SIG-M5 treated with dmso at 0.1 percent for 504 hours (cell line): Measurements from ENCODE around the gene WIPF1.
"Not testable (repeated sequence)": the region's sequence is repeated elsewhere in the genome, so short reads cannot be mapped to it uniquely, and the experiment has no call there.

Source experiments
- DNase-seq: peaks from one replicate; lab custom pipeline; 2025; ENCODE audit not compliant: unreplicated experiment; lab: John Stamatoyannopoulos, UW

The WIPF1 gene

DNA sequence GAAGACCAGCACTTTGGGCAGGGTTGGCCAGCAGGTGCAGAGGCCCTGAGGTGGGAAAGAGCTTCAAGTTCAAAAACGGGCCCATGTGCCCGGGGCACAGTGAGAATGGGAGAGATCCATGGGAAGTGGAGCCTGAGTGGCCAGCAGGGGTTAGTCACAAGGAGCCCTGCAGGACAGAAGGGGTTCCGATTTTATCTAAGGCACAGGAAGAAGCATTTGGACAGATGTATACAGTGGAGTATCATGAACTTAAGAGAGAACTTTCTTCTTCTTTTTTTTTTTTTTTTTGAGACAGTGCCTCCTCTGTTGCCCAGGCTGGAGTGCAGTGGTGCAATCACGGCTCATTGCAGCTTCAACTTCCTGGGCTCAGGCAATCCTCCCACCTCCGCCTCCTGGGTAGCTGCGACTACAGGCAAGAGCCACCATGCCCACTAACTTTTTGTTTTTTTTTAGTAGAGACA lies 24.0 kb downstream of the WIPF1 start:
- DNase-seq = peak; percentile 55

DNA sequence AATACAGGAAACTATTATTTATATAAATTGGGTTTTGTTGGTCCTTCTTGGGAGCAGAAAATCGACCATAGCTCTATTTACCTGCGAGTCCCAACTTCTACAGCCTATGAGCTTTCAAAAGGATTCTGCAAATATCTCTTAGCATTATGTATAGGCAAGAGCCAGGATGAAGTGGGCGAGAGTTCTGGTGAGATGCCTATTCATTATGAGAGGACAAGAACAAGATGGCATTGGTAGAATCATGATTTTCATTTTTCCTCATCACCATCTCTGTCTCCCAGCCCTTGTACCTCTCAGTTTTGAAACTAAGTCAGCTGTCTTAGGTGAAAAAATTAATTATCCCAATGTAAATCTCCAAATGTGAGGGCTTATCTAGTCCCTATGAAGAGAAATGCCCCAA lies 25.0 kb downstream of the WIPF1 start:
- DNase-seq = no peak

DNA sequence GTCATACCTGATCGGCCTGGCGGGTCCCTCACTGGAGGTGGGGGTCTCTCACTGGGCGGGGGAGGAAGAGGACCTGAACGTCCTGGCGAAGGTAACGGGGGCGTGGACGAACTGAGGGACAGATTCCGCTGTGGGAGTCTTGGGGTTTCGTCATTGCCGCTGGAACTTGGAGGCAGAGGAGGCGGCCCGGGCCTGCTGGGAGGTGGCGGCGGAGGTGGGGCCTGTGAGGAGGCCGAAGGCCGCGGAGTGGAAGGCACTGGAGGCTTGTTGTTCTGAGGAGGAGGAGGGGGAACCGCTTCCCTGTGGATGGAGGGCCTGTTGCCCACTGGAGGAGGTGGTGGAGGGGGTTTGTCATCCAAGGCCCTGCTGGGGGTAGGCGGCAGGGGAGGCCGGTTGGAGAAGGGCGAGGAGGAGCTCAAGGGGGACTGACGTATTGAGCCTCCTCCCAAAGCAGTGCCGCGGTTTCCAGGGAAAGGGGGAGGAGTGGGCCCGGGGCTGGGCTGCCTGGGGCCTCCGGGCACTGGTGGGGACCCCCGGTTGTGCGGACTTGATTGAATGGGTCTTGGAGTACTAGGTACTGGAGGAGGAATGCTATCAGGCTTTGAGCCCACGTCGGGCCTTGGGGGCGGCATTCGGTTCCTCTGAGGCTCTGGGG lies 25.8 kb downstream of the WIPF1 start:
- DNase-seq = no peak

DNA sequence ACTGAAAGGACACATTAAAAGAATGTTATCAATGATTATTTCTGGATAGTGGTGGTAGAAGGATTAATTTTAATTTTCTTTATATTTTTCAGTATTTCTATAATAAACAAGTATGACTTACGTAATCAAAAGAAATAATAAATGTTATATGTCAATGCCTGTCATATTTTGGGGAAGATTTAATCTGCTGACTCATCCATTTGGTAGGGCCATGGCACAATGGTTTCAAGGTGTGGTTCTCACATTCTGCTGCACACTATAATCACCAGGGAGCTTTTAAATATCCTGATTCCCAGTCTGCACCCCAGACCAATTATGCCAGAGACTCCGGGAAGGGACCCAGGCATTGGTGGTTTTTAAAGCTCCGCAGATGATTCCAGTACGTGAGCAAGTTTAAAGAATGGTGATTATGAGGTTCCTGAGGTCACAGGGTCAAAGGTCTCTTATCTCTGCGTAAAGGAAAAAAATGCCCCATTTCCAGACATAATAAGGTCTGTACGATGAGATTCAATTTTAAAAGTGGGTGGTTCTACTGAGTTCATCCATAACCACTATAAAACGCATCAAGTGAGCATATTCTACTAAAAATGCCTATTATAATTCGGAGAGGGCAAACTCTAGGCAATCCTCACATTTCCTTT lies 27.2 kb downstream of the WIPF1 start:
- no peak for DNase-seq

- no peak for DNase-seq
Measured at GRCh38 chr2:174569678-174570077, 27.9 kb downstream of the WIPF1 start.

- DNase-seq = no peak
Measured at GRCh38 chr2:174568425-174568824, 29.2 kb downstream of the WIPF1 start.

DNA sequence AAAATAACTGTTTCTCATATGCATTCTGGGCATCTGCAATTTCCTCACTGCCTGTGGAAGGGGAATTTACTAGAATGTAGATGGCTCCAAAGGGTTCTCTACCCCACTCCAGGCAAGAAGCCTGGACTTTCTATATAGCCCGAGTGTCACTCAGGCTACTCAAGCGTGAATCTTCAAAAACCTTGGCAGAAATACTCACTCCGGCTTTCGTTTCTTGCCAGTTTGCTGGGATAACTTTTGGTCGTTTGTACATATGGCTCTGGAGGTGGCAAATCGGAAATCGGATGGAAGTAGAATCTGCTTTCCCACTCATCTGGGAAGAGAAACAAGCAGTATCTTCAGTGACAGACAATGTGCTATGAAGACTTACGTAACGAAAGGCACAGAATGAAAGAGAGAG lies 30.7 kb downstream of the WIPF1 start:
- no peak for DNase-seq

GRCh38 chr2:174563530-174564282 lies 33.9 kb downstream of the WIPF1 start:
- DNase-seq = no peak

DNA sequence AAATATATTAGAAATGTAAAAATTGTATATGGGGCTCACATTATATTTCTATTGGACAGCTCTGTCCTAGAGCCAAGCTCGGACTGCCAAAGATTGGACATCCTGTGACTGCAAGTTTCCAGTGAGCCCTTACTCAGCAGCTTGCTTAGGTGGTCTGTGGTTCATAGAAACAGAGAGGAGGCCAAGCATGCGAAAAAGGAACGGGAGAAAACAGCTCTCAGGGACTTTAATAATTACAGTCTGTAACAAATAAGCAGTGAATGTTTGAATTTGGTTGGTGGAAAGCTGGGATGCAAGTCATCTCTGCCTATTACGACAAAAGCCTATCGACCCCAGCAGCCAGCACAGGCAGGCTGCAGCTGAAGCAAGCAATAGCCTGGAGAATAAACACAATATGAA lies 35.6 kb downstream of the WIPF1 start:
- DNase-seq = no peak

GRCh38 chr2:174561283-174561971 lies 36.2 kb downstream of the WIPF1 start:
- DNase-seq = no peak

DNA sequence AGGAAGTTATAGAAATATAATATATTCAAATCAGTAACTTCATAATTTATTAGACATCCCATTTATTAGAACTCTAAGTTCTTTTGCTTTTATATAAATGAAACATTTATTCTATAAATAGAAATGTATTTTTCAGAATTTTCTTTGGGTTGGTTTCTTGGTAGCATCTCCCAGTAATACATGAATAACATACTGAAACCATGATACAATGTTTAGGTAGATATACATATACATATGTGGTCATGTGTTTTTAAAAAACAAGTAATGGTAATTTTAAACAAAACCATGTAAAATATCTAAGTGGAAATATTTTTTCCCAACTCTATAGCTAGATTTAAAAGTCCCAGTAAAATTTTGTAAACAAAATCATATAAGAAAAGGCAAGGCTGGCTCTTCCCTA lies 36.9 kb downstream of the WIPF1 start:
- DNase-seq = no peak

GRCh38 chr2:174555998-174556397 lies 41.6 kb downstream of the WIPF1 start:
- no peak for DNase-seq

DNA sequence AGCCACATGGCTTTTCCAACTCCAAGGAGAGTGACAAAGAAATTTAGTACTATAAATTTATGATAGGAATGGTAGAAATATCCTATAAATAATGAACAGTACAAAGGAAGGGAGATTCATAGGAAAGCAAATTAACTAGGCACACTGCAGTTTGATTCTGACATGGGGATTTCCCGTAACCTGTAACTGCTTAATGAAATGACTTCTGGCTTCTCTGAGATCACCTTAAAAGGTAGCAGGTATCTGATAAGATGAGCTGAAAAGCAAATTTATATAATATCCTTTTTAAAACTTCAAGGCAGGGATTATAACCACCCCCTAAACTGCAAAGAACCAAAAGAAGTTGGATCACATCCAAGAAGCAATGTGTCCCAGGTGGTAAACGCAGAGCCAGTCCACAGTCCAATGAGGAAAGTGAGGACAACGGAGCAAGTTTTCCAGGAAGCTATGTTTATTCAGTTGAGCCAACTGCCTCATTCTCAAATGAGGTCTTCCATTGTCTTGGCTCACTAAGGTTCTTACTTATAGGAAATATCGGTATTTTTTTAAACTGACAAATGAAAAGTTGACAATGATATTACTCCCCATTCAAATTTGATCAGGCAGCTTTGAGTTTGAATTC lies 43.0 kb downstream of the WIPF1 start:
- no peak for DNase-seq

GRCh38 chr2:174553811-174554493 lies 43.7 kb downstream of the WIPF1 start:
- peak; percentile 41 for DNase-seq

GRCh38 chr2:174552880-174553279 lies 44.7 kb downstream of the WIPF1 start:
- DNase-seq = no peak

DNA sequence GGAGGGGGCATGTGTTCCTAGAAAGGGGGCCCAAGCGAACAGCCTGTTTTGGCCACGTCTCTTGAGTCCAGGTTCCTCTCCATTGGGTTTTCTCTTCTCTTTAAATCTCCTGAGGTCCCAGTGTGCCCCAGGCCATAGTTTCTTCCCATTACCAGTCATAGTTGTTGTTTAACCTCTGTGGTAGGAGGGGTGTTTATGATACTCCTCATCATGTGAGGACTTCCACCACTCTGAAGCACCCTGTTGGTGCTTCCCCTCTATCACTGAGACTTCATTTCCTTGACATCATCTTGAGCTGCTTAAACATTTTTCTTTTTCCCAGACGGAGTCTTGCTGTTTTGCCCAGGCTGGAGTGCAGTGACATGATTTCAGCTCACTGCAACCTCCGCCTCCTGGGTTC lies 45.9 kb downstream of the WIPF1 start:
- DNase-seq = no peak

- DNase-seq = not testable (repeated sequence)
Measured at GRCh38 chr2:174548646-174549045, 49.0 kb downstream of the WIPF1 start.

GRCh38 chr2:174548021-174548420 lies 49.6 kb downstream of the WIPF1 start:
- DNase-seq = not testable (repeated sequence)

DNA sequence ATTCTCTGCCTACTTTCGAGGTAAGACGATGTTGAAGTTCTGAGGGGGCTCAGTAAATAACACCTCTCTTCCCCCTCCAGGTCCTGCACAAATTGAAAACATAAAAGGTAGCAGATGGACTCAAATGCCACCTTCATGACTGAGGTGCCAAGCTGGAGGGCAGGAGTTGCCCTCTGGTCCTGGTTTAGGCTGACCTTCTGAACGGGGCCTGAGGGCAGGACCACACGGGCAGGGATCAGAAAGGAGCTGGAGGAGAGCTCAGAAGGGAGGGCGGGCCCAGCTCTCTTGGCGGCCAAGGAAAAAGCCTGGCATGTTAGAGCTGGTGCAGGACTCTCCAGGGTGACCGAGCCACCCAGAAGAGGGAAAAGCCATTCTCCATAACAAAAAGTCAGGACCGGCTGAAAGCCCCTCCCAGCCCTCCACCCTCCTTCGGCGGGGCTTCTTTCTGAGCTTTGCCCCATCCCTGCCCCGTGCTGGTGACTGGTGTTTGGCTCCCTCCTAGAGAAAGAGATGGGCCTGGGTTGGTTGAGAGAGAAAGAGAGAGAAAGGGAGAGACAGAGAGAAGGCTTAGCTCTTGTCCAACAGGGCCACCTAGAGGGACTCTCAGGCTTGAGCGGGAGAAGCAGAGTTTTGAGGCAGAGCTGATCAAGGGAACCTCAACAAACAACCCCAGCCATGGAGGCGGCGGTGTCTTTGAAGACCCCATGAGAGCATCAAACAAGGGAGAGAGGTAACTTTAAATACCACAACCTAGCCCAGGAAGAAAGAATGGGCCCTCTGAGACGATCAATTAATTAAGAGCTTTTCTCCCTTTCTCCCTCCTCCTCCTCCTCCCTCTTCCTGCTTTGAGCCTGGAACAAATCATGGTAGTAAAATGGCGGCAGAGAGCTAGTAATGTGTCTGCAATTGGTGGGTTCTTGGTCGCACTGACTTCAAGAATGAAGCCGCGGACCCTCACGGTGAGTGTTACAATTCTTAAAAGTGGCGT lies 50.8 kb downstream of the WIPF1 start:
- peak; percentile 11 for DNase-seq
